Breast epithelium (tissue), 4 donors: ENCODE results near the gene PRKD1. TPM values are rescaled to one million over a fixed set of nuclear protein-coding genes. Genes with fewer than 3 reads are reported as not detected.

Experiments used
- DNase-seq, 2 donors: peaks; one replicate each; pipeline ENCODE4 v3.0.0-alpha.2; 2019; ENCODE audit warnings: low spot score in 2 of 2
- H3K27ac ChIP-seq, 2 donors: fragments of 200-600 bp; sonication (generic) in 1 of 2; one replicate each; pipeline ENCODE4 v1.5.1; 2016 to 2019; ENCODE audit warnings: mild to moderate bottlenecking in 1 of 2
- H3K27me3 ChIP-seq, 2 donors: fragments of 200-600 bp; sonication (generic) in 1 of 2; one replicate each; pipeline versions ENCODE4 v1.5.1 to v1.6.0; 2017 to 2019; ENCODE audit warnings: control low read depth in 1 of 2, mild to moderate bottlenecking in 1 of 2
- H3K36me3 ChIP-seq: fragments of 200-600 bp; one replicate; pipeline ENCODE4 v1.5.1; 2019
- H3K4me1 ChIP-seq, 2 donors: fragments of 200-600 bp; sonication (generic); one replicate each; pipeline ENCODE4 v1.5.1; 2016 to 2019; ENCODE audit warnings: control low read depth in 1 of 2
- H3K4me3 ChIP-seq, 3 donors: fragments of 200-600 bp; sonication (generic); 1 replicate in 2 of 3; 2 replicates in 1 of 3; pipeline ENCODE4 v1.5.1; 2016 to 2019; ENCODE audit warnings: mild to moderate bottlenecking in 3 of 3, moderate library complexity in 2 of 3
- H3K9me3 ChIP-seq, 2 donors: fragments of 200-600 bp; sonication (generic) in 1 of 2; one replicate each; pipeline ENCODE4 v1.5.1; 2016 to 2019; ENCODE audit warnings: control low read depth in 1 of 2
- POLR2A ChIP-seq: fragments of 450-650 bp; IDR thresholded peaks from one replicate; pipeline ENCODE4 v1.6.1; 2016; ENCODE audit warnings: antibody characterized with exemption, mild to moderate bottlenecking, moderate library complexity
- POLR2AphosphoS5 ChIP-seq, 3 donors: sonication (generic); formaldehyde crosslinking; IDR thresholded peaks; one replicate each; pipeline ENCODE4 v1.6.1; 2017; ENCODE audit warnings: antibody characterized with exemption in 3 of 3
- intact Hi-C: fragments of 100-400 bp; cut with DNase I; formaldehyde crosslinking; loops from one replicate; pipeline ENCODE4 v1.15.1; 2023; ENCODE audit warnings: low total_unique reads
- total RNA-seq, 3 donors: library from RNA; depleted of rRNA; stranded (reverse); fragments of >200 nt; gene quantifications; one replicate each; pipeline ENCODE4 v1.1.0, GENCODE V29; 2016
- TF ChIP-seq, protein P1 (sequence below), 3 donors: fragments of 450-650 bp; IDR thresholded peaks; one replicate each; pipeline ENCODE4 v1.5.1; 2016 to 2017; ENCODE audit warnings: antibody characterized with exemption in 3 of 3, mild to moderate bottlenecking in 3 of 3, moderate library complexity in 3 of 3

PRKD1 gene
- total RNA-seq, 3 donors from 2014 or later = 14.1 to 26.1 (median 22.7) TPM

DNA sequence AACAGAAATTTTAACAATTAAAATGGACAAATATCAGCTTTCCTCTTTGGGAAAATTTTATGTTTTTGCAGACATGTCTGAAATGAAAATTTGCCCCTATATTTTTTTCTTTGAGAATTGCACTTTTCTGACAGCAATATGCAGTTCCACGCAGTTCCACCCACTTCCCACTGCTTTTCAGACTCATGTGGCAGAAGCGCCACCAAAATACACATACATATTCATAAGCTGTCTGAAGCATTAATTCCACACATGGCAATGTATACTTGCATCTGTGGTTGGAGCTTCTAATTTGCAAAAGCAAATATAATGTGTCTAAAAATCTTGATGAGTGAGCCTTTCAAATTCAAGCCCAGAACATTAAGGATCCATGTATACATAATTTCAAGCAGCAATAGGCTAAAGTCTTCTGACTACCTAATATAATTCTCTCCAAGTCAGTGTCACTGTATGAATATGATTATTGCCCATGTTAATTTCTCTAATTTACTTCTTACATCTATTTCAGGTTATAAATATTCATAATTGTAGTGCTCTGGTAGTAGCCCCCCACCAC is 129.5 kb downstream of the PRKD1 start:
- no peaks in the 10 kb centered on the region for H3K4me1 ChIP-seq
- no peak overlapping the region for H3K27ac ChIP-seq
- no peaks in the 10 kb centered on the region for H3K27me3 ChIP-seq
- intact Hi-C loops = no loop called here
- no peak overlapping the region for H3K4me3 ChIP-seq
- H3K36me3 ChIP-seq = no peaks in the 10 kb centered on the region
- TF ChIP-seq, protein P1, sequence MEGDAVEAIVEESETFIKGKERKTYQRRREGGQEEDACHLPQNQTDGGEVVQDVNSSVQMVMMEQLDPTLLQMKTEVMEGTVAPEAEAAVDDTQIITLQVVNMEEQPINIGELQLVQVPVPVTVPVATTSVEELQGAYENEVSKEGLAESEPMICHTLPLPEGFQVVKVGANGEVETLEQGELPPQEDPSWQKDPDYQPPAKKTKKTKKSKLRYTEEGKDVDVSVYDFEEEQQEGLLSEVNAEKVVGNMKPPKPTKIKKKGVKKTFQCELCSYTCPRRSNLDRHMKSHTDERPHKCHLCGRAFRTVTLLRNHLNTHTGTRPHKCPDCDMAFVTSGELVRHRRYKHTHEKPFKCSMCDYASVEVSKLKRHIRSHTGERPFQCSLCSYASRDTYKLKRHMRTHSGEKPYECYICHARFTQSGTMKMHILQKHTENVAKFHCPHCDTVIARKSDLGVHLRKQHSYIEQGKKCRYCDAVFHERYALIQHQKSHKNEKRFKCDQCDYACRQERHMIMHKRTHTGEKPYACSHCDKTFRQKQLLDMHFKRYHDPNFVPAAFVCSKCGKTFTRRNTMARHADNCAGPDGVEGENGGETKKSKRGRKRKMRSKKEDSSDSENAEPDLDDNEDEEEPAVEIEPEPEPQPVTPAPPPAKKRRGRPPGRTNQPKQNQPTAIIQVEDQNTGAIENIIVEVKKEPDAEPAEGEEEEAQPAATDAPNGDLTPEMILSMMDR (IDR thresholded peaks at IDR 0.05) = no peak
- TF ChIP-seq POLR2A = no peak
- TF ChIP-seq POLR2AphosphoS5 (IDR thresholded peaks at IDR 0.05) = no peak
- H3K9me3 ChIP-seq = no peaks in the 10 kb centered on the region
- no peak for DNase-seq

GRCh38 chr14:29796853-29797252 is 130.8 kb downstream of the PRKD1 start:
- TF ChIP-seq POLR2A (no peak), POLR2AphosphoS5 (IDR thresholded peaks at IDR 0.05) (no peak)
- TF ChIP-seq, protein P1 (IDR thresholded peaks at IDR 0.05) = no peak
- intact Hi-C loops = no loop called here
- Histone ChIP-seq H3K4me3 (no peak overlapping the region), H3K36me3 (no peaks in the 10 kb centered on the region), H3K4me1 (no peaks in the 10 kb centered on the region), H3K27ac (no peak overlapping the region), H3K27me3 (no peaks in the 10 kb centered on the region), H3K9me3 (no peaks in the 10 kb centered on the region)
- DNase-seq = no peak

- DNase-seq = no peak
- Histone ChIP-seq H3K27me3 (no peaks in the 10 kb centered on the region), H3K4me3 (no peak overlapping the region), H3K36me3 (no peaks in the 10 kb centered on the region), H3K9me3 (peaks cover 0 to 6% of the 10 kb centered on the region in 2 donors), H3K27ac (no peak overlapping the region), H3K4me1 (no peaks in the 10 kb centered on the region)
- TF ChIP-seq, protein P1 (IDR thresholded peaks at IDR 0.05) = no peak
- no peak for TF ChIP-seq POLR2A
- no peak for TF ChIP-seq POLR2AphosphoS5 (IDR thresholded peaks at IDR 0.05)
- intact Hi-C loops = no loop called here
These were observed 138.2 kb downstream of the PRKD1 start for GRCh38 chr14:29789475-29789874.

DNA sequence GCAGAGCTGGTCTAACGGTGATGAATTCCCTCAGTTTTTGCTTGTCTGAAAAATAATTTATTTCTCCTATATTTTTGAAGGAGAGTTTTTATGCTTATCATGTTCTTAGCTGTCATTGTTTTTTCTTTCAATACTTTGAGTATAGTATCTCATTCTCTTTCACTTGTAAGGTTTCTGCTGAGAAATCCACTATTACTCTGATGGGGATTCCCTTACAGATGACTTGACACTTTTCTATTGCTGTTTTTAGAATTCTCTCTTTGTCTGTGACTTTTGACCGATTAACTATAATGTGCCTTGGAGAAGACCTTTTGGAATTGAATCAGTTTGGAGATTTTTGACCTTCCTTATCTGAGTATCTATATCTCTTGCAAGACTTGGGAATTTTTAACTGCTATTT is 139.6 kb downstream of the PRKD1 start:
- TF ChIP-seq POLR2A (no peak), POLR2AphosphoS5 (IDR thresholded peaks at IDR 0.05) (no peak)
- TF ChIP-seq, protein P1 (IDR thresholded peaks at IDR 0.05) = no peak
- no peaks in the 10 kb centered on the region for H3K36me3 ChIP-seq
- H3K4me1 ChIP-seq = no peaks in the 10 kb centered on the region
- intact Hi-C loops = no loop called here
- H3K27me3 ChIP-seq = no peaks in the 10 kb centered on the region
- no peak overlapping the region for H3K27ac ChIP-seq
- H3K4me3 ChIP-seq = no peak overlapping the region
- H3K9me3 ChIP-seq = peaks cover 0 to 11% of the 10 kb centered on the region in 2 donors
- DNase-seq = no peak

- no peak overlapping the region for H3K4me3 ChIP-seq
- H3K36me3 ChIP-seq = no peaks in the 10 kb centered on the region
- peaks cover 0 to 11% of the 10 kb centered on the region in 2 donors for H3K9me3 ChIP-seq
- H3K27me3 ChIP-seq = no peaks in the 10 kb centered on the region
- intact Hi-C loops = no loop called here
- DNase-seq = no peak
- no peak for TF ChIP-seq POLR2AphosphoS5 (IDR thresholded peaks at IDR 0.05)
- TF ChIP-seq, protein P1 (IDR thresholded peaks at IDR 0.05) = no peak
- TF ChIP-seq POLR2A = no peak
- no peak overlapping the region for H3K27ac ChIP-seq
- no peaks in the 10 kb centered on the region for H3K4me1 ChIP-seq
These were observed 144.1 kb downstream of the PRKD1 start for GRCh38 chr14:29783556-29783955.
